ENCODE results near the gene ATOSA.

ATOSA gene, protein sequence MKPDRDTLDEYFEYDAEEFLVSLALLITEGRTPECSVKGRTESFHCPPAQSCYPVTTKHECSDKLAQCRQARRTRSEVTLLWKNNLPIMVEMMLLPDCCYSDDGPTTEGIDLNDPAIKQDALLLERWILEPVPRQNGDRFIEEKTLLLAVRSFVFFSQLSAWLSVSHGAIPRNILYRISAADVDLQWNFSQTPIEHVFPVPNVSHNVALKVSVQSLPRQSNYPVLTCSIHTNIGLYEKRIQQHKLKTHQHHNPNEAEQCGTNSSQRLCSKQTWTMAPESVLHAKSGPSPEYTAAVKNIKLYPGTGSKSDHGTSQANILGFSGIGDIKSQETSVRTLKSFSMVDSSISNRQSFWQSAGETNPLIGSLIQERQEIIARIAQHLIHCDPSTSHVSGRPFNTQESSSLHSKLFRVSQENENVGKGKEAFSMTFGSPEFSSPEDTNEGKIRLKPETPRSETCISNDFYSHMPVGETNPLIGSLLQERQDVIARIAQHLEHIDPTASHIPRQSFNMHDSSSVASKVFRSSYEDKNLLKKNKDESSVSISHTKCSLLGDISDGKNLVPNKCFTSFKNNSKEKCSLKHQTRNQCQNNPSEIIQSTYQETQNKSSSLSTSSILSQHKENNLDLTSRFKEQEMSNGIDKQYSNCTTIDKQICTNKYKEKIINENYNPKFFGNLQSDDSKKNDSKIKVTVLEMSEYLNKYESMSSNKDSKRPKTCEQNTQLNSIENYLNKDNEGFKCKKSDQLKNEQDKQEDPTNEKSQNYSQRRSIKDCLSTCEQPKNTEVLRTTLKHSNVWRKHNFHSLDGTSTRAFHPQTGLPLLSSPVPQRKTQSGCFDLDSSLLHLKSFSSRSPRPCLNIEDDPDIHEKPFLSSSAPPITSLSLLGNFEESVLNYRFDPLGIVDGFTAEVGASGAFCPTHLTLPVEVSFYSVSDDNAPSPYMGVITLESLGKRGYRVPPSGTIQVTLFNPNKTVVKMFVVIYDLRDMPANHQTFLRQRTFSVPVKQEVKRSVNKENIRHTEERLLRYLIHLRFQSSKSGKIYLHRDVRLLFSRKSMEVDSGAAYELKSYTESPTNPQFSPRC

DNA sequence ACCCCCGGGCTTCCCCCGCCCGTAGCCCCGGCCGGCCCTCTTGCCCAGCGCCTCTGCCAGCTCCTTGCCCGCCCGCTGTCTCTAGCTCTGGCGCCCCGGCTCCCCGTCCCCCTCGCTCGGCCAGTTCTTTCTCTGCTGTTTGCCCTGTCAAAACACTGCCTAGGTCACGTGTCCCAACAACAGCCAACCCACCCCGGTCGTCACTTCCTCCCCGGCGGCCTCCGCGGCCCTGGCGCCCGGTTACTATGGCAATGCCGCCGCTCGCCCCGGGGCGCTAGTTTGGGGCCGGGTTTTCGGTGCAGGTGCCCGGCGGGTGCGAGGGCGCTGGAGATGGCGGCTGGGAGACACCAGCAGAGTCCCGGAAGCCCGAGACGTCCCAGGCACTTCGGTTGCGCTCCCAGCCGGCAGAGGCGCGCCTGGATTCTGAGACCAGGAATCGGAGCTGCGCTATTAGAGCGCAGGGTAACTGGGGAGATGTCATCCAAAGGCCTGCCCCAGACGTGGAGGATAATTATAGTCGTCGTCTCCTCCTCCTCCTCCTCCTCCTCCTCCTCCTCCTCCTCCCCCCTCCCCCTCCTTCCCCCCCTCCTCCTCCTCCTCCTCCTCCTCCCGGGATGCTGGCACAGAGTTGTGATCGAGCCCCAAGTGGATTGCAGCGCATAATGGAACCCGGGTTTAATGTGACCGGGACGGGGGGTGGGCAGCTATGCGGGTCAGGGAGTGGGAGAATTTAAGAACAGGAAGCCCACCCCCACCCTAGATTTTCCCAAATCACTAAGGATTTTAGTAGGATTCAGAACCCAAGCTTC lies at the start of gene ATOSA:
TSS of gene ATOSA (minus strand) at position 157 of the 809 bp plus-strand sequence. CDS start 1,367 bp downstream, outside the sequence.
- DNase-seq = peak; percentile 74

GRCh38 chr15:52728899-52729298 lies 49.7 kb upstream of the ATOSA start:
- no peak for DNase-seq

DNA sequence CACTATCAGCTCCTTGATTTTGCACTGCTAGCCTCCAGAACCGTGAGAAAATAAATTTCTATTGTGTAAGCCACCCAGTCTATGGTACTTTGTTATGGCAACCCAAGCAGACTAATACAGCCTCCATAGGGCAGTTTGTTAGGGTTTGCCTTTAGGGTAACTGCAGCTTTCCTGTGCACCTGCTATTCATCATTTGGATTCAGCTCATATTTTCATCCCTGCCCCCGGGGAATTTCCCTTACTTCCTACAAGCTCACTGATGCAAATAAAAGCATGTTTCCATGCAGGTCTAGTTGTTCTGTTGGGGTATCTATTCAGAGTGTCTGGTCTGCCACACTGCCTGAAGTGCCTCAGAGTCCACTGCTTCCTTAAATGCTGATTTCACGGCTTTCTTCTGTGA lies 48.6 kb upstream of the ATOSA start:
- DNase-seq = no peak

DNA sequence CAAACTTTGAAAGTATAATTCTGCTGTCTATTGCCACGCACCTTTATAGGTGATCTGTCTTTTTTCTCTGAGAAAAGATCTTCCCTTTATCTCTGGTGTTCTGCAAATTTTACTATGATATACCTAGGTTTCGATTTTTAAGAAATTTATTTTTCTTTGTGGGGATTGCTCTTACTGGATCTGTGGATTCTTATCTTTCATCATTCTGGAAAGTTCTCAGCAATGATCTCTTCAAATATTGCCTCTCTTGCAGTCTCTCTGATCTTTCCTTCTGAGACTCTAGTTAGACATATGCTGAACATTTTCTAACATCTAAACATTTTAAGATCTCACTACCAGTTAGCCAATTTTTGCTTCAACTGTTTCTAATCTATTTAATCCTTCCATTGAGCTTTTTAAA lies 47.0 kb upstream of the ATOSA start:
- no peak for DNase-seq

- no peak for DNase-seq
These were observed 39.4 kb upstream of the ATOSA start for GRCh38 chr15:52718551-52718950.

GRCh38 chr15:52717924-52718323 lies 38.7 kb upstream of the ATOSA start:
- no peak for DNase-seq

DNA sequence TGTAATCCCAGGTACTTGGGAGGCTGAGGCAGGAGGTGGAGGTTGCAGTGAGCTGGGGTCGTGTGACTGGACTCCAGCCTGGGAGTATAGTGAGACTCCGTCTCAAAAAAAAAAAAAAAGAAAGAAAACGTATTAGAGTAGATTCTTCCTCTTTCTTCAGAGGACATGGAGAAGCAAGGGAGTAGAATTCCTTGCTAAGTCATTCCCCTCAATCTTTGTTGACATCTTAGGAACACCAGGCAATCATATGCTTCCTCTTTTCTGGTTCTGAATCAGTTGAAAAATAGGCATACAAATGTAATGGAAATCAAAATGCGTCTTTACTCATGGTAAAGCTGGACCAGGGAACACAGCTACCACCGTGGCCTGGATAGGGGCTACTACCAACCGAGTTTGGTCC lies 38.3 kb upstream of the ATOSA start:
- no peak for DNase-seq

GRCh38 chr15:52716536-52716935 lies 37.3 kb upstream of the ATOSA start:
- no peak for DNase-seq

DNA sequence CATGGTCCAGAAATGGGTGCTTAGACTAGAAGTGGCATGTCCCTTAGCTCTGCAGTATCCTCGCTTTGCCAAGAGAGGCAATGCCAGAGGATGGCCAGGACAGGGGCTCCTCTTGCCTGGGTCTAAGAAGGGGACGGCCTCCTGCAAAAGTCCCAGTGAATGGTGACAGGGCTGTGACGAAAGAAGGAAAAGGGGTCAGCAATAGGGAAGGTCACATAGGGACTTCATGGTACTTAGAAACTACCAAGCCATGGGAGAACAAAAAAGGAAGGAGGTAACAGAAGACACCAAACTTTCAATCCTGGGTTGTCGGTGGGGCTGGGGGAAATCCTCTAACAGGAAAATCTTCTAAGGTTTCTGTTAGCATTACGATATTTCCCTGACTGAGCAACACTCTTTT lies 36.2 kb upstream of the ATOSA start:
- no peak for DNase-seq

GRCh38 chr15:52714968-52715367 lies 35.8 kb upstream of the ATOSA start:
- no peak for DNase-seq

DNA sequence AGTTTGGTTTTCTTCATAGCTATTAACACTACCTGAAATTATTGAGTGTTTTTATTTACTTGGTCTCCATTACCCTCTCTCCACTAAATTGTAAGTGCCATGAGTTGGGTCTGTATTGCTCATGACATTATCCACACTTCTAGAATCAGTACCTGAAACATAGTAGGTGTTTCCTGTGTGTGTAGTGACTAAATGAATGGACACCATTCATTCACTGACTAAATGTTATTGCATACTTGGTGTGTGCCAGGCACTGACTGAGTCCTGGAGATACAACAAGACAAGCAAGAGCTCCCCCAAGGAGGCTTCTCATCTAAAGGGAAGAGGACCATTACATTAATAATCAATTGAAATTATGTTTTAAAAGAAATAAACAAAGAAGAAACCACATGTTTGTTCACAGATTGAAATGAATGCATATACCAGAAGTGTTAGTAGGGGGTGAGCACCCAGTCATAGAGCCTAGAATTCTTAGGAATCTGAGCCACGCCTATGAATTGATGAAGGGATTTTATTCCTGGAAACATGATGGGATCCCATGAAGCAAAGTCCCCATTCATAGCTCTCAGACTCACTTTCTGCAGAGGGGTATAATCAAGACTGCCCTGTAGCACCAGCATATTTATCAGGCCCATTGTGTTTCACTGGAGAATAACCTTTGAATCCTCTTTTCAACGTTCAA lies 31.7 kb upstream of the ATOSA start:
- DNase-seq = no peak

DNA sequence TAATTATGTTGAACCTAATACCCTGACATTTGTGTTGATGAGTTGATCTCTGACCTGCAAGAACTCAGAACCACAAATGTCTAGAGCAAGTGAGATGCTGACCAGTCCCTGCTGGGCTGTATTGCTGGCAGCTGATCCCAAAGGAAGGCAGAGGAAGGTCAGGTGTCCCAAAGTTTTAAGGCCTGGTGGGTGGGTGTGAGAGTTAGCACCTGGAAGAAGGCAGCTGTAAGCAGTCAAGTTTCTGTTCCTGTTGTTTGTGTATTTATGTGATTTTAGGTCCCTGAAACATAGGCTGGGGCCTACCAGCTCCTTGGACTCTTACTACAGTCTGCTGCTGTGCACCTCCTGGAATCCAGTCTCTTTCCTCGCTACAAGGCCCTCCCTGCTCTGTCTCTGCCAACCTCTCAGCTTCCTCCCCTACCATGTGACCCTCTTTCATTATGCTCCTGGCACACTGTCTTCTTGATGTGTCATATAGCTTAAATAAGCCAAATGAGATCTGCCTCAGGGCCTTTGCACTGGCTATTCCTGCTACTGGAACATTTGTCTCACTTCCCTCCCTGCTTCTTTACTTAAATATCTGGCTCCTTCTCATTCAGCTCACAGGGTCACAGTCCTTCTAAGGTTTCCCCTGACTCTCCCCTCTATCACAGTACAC lies 31.0 kb upstream of the ATOSA start:
- no peak for DNase-seq

DNA sequence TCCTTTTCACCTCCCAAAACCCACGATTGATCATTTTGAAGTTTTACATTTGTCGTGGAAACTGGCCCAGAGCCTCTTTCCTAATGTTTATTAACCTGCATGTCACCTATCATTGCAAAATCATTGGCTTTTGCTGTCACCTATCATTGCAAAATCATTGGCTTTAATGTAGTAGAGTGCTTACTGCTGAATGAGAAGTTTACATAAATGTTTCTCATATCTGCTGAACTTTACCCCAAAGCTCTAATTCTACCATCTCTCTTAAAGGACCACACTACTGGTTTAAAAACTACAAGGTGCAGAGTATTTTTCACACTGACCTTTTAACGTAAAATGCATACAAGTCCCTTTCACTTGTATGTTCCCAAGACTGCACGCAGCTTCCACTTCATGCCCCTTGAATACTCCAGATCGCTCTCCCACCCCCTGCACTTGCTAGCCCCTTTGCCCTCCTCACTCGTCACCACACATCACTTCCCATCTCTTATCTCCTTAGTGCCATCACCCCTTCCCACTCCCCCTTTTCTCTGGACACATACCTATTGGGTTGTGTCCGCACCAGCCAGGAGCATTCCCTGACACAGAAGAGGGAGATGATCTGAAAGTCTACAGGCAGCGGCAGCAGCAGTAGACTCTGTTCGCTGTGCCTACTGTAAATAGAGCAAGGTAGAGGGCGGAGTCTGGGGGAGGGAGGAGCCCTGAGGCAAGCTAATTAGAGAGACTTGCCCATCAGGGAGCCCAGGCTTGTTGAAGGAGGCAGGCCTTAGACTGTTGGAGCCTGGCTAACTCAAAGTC lies 30.2 kb upstream of the ATOSA start:
- DNase-seq = no peak

GRCh38 chr15:52706091-52706490 lies 26.9 kb upstream of the ATOSA start:
- DNase-seq = no peak

DNA sequence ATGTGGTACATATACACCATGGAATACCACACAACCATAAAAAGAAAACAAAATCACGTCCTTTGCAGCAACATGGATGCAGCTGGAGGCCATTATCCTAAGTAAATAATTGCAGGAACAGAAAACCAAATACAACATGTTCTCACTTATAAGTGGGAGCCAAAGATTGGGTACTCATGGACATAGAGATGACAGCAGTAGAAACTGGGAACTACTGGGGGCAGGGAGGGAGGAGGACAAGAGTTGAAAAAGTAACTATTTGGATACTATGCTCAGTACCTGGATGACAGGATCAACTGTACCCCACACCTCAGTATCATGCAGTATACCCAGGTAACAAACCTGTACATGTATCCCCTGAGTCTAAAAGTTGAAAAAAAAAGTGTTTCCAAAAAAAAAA lies 23.2 kb upstream of the ATOSA start:
- no peak for DNase-seq

DNA sequence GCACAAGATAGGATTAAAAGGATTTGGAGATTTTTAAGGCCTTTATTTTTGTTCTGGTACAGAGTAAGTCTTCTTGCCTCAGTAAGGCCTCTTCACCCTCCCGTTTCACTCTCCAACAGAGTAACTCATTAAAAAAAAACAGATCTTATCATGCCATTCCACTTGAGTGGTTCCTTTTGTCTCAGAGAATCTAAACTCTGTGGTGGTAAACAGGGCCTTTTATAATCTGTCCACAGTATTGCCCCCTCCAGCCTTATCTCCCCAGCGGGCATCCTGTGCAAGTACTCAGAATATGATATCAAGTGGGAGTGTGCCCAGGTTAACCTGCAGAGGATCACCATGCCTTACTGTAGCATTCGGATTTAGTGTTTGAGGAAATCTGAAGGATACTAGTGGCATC lies 20.3 kb upstream of the ATOSA start:
- DNase-seq = no peak

- no peak for DNase-seq
These were observed 19.3 kb upstream of the ATOSA start for GRCh38 chr15:52698514-52698913.

- no peak for DNase-seq
These were observed 17.9 kb upstream of the ATOSA start for GRCh38 chr15:52697051-52697450.

- no peak for DNase-seq
These were observed 16.0 kb upstream of the ATOSA start for GRCh38 chr15:52695154-52695553.

- no peak for DNase-seq
These were observed 10.4 kb upstream of the ATOSA start for GRCh38 chr15:52689562-52689961.

DNA sequence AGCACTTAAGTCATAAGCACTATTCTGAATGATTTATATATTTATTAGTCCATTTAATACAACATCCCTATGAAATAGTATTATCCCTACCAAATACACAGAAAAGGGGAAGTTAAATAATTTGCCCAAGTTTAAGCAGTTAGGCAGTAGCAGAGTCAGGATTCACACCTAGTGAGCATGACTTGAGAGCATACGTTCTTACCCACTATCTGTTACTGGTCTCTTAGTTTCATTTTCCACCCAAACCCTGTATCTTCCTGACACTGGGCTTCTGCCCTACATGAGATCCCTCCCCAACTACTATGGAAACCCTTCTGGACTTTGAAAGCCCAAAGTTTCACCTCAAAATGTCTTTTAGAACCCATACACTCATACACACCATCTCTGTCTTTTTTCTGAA lies 4.4 kb upstream of the ATOSA start:
- no peak for DNase-seq

Measured in NCI-H510A (cell line).